ENCODE measurements around the gene PHYHD1.

PHYHD1 gene

DNA sequence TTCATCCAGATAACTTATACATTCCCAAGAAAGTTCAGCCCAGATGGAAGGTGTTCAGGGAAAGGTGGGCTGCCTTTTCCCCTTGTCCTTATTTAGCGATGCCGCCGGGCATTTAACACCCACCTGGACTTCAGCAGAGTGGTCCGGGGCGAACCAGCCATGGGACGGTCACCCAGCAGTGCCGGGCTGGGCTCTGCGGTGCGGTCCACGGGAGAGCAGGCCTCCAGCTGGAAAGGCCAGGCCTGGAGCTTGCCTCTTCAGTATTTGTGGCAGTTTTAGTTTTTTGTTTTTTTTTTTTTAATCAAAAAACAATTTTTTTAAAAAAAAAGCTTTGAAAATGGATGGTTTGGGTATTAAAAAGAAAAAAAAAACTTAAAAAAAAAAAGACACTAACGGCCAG is 4.0 kb upstream of the PHYHD1 start:
- Histone ChIP-seq H3F3A (ENCODE audit: control insufficient read depth, insufficient read depth) (peaks cover 5% of the 10 kb centered on the region; the same call in 1 of the 2 replicates), H3K4me2 (ENCODE audit: low read length) (no peak overlapping the region), H3K27me3 (ENCODE audit: control insufficient read depth, low read length) (no peaks in the 10 kb centered on the region), H3K27ac (ENCODE audit: low read depth, low read length) (no peak overlapping the region), H3K79me2 (ENCODE audit: control insufficient read depth, low read length) (peaks cover 14% of the 10 kb centered on the region), H3K36me3 (ENCODE audit: control insufficient read depth, low read length) (peaks cover 18% of the 10 kb centered on the region), H3K9me2 (replicated peaks; ENCODE audit: control insufficient read depth, low read length) (no peaks in the 10 kb centered on the region), H3K9me3 (ENCODE audit: control insufficient read depth, insufficient read depth, low read length) (no peaks in the 10 kb centered on the region), H3K4me3 (ENCODE audit: low read length) (no peak overlapping the region), H3K4me1 (ENCODE audit: control insufficient read depth, low read length) (peaks cover 12% of the 10 kb centered on the region), H4K20me1 (ENCODE audit: control insufficient read depth, insufficient read depth, low read depth, low read length) (no peaks in the 10 kb centered on the region)
- no peak for TF ChIP-seq EZH2phosphoT487 (IDR thresholded peaks at IDR 0.05; ENCODE audit: borderline replicate concordance, low read length)
- no peak for TF ChIP-seq CTCF (IDR thresholded peaks at IDR 0.05; ENCODE audit: low read depth, low read length, poor library complexity, severe bottlenecking)

DNA sequence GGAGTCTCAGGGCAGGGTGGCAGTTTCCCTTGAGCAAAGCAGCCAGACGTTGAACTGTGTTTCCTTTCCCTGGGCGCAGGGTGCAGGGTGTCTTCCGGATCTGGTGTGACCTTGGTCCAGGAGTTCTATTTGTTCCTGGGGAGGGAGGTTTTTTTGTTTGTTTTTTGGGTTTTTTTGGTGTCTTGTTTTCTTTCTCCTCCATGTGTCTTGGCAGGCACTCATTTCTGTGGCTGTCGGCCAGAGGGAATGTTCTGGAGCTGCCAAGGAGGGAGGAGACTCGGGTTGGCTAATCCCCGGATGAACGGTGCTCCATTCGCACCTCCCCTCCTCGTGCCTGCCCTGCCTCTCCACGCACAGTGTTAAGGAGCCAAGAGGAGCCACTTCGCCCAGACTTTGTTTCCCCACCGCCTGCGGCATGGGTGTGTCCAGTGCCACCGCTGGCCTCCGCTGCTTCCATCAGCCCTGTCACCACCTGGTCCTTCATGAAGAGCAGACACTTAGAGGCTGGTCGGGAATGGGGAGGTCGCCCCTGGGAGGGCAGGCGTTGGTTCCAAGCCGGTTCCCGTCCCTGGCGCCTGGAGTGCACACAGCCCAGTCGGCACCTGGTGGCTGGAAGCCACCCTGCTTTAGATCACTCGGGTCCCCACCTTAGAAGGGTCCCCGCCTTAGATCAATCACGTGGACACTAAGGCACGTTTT is 3.5 kb upstream of the PHYHD1 start:
- Histone ChIP-seq H3K4me2 (ENCODE audit: low read length) (no peak overlapping the region), H3K9me2 (replicated peaks; ENCODE audit: control insufficient read depth, low read length) (no peaks in the 10 kb centered on the region), H3K36me3 (ENCODE audit: control insufficient read depth, low read length) (peaks cover 20% of the 10 kb centered on the region), H3K27me3 (ENCODE audit: control insufficient read depth, low read length) (no peaks in the 10 kb centered on the region), H3K27ac (ENCODE audit: low read depth, low read length) (no peak overlapping the region), H3K4me1 (ENCODE audit: control insufficient read depth, low read length) (peaks cover 12% of the 10 kb centered on the region), H3K79me2 (ENCODE audit: control insufficient read depth, low read length) (peaks cover 11% of the 10 kb centered on the region), H3K4me3 (ENCODE audit: low read length) (no peak overlapping the region), H3K9me3 (ENCODE audit: control insufficient read depth, insufficient read depth, low read length) (no peaks in the 10 kb centered on the region), H3F3A (ENCODE audit: control insufficient read depth, insufficient read depth) (peaks cover 5% of the 10 kb centered on the region; the same call in 1 of the 2 replicates), H4K20me1 (ENCODE audit: control insufficient read depth, insufficient read depth, low read depth, low read length) (no peaks in the 10 kb centered on the region)
- TF ChIP-seq CTCF (IDR thresholded peaks at IDR 0.05; ENCODE audit: low read depth, low read length, poor library complexity, severe bottlenecking) = no peak

DNA sequence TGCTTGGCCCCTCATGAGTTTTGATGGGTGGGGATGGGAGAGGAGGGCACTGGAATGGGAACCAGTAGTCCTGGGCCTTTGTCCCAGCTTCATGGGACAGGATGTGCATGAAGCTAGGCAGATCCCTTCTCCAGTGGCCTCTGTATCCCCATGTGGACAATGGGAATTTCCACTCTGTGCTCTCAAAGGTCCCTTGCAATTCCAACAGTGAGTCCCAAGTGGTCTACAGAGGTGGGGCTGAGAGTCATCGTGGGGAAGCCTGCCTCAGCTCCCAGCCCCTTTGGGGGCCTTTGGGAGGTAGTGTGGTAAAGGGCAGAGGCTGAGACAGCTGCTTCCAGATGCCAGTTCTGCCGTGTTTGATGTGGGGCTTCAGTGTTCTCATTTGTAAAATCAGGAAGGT is 1.9 kb upstream of the PHYHD1 start:
- Histone ChIP-seq H3K4me3 (ENCODE audit: low read length) (no peak overlapping the region), H3F3A (ENCODE audit: control insufficient read depth, insufficient read depth) (peaks cover 5% of the 10 kb centered on the region; the same call in 1 of the 2 replicates), H3K9me3 (ENCODE audit: control insufficient read depth, insufficient read depth, low read length) (no peaks in the 10 kb centered on the region), H3K4me2 (ENCODE audit: low read length) (no peak overlapping the region), H3K27ac (ENCODE audit: low read depth, low read length) (no peak overlapping the region), H3K4me1 (ENCODE audit: control insufficient read depth, low read length) (peaks cover 17% of the 10 kb centered on the region), H4K20me1 (ENCODE audit: control insufficient read depth, insufficient read depth, low read depth, low read length) (no peaks in the 10 kb centered on the region), H3K27me3 (ENCODE audit: control insufficient read depth, low read length) (no peaks in the 10 kb centered on the region), H3K9me2 (replicated peaks; ENCODE audit: control insufficient read depth, low read length) (no peaks in the 10 kb centered on the region), H3K79me2 (ENCODE audit: control insufficient read depth, low read length) (peaks cover 6% of the 10 kb centered on the region; the same call in 1 of the 2 replicates), H3K36me3 (ENCODE audit: control insufficient read depth, low read length) (peaks cover 20% of the 10 kb centered on the region)
- no peak for TF ChIP-seq CTCF (IDR thresholded peaks at IDR 0.05; ENCODE audit: low read depth, low read length, poor library complexity, severe bottlenecking)
- TF ChIP-seq EZH2phosphoT487 (IDR thresholded peaks at IDR 0.05; ENCODE audit: borderline replicate concordance, low read length) = no peak

All from DOHH2 (cell line).